K562 (cell line): Measurements from ENCODE around the gene SLCO2B1. TPM values are rescaled to one million over a fixed set of nuclear protein-coding genes. Genes with fewer than 3 reads are reported as not detected.
A peak's percentile ranks its signal among the peaks of the same experiment; 100 is the strongest.

Source experiments
- CBX8 ChIP-seq: fragments of 200-600 bp; sonication (generic); IDR thresholded peaks from 2 replicates; pipeline ENCODE4 v1.6.1; 2012; ENCODE audit warnings: borderline replicate concordance, mixed run types, low read depth, mild to moderate bottlenecking, moderate library complexity, mixed read lengths, low read length, control low read depth, inconsistent platforms; ENCODE audit not compliant: poor library complexity, severe bottlenecking; ENCODE audit errors: extremely low read depth
- CC2D1A ChIP-seq: fragments of 450-650 bp; IDR thresholded peaks from 2 replicates; pipeline ENCODE4 v1.6.1; 2017; ENCODE audit warnings: mild to moderate bottlenecking
- CXXC5 ChIP-seq: fragments of 250-450 bp; sonication (Bioruptor Pico); IDR thresholded peaks from 2 replicates; pipeline ENCODE4 v1.8.0; 2022; ENCODE audit warnings: inconsistent platforms, mild to moderate bottlenecking, moderate library complexity
- HEY1 ChIP-seq: fragments of 250-450 bp; sonication (Bioruptor Pico); IDR thresholded peaks from 2 replicates; pipeline ENCODE4 v1.5.0; 2020; ENCODE audit warnings: mild to moderate bottlenecking, moderate library complexity, borderline replicate concordance
- HMGN3 ChIP-seq: IDR thresholded peaks from 2 replicates; pipeline ENCODE4 v1.6.1; 2011; ENCODE audit warnings: borderline replicate concordance, low read depth, mild to moderate bottlenecking, mixed read lengths, low read length; ENCODE audit not compliant: insufficient read length; ENCODE audit errors: extremely low read depth
- KAT7 ChIP-seq: sonication (generic); formaldehyde crosslinking; IDR thresholded peaks from 2 replicates; pipeline ENCODE4 v1.8.0; 2022; ENCODE audit warnings: missing genetic modification reagents, mild to moderate bottlenecking, borderline replicate concordance
- MAFK ChIP-seq: IDR thresholded peaks from 2 replicates; pipeline ENCODE4 v1.6.1; 2011; ENCODE audit warnings: low read length, improper control_type of control experiment
- NONO ChIP-seq, 2 experiments: fragments of 200-400 bp in 1 of 2; fragments of 450-650 bp in 1 of 2; formaldehyde crosslinking in 1 of 2; IDR thresholded peaks; 2 replicates each; pipeline ENCODE4 v1.6.1; 2017; ENCODE audit warnings: low read depth in 2 of 2, mild to moderate bottlenecking in 2 of 2, moderate library complexity in 2 of 2, low read length in 1 of 2
- SMAD2 ChIP-seq: fragments of 150-350 bp; IDR thresholded peaks from 2 replicates; pipeline ENCODE4 v1.6.1; 2014; ENCODE audit warnings: low read depth, mild to moderate bottlenecking, low read length
- SMARCB1 ChIP-seq: IDR thresholded peaks from 2 replicates; pipeline ENCODE4 v1.6.1; 2011; ENCODE audit warnings: improper control_type of control experiment, low read depth; ENCODE audit not compliant: insufficient read length
- SNIP1 ChIP-seq: fragments of 450-650 bp; IDR thresholded peaks from 2 replicates; pipeline ENCODE4 v1.7.1; 2017; ENCODE audit warnings: low read depth, mild to moderate bottlenecking
- TEAD1 ChIP-seq, 2 experiments: fragments of 450-650 bp in 1 of 2; sonication (generic) in 1 of 2; formaldehyde crosslinking; IDR thresholded peaks; 2 replicates each; pipeline versions ENCODE4 v1.4.0 to v1.8.0; 2020 to 2022; ENCODE audit warnings: mild to moderate bottlenecking in 2 of 2, missing genetic modification reagents in 1 of 2
- ZNF174 ChIP-seq: fragments of 250-450 bp; sonication (Bioruptor Pico); IDR thresholded peaks from 2 replicates; pipeline ENCODE4 v1.4.0; 2020; ENCODE audit warnings: mild to moderate bottlenecking
- ZNF23 ChIP-seq: fragments of 250-450 bp; sonication (Bioruptor Pico); IDR thresholded peaks from 2 replicates; pipeline ENCODE4 v1.4.0; 2020; ENCODE audit warnings: mild to moderate bottlenecking
- ZNF263 ChIP-seq: sonication (generic); formaldehyde crosslinking; IDR thresholded peaks from 2 replicates; pipeline ENCODE4 v1.8.0; 2022; ENCODE audit warnings: mild to moderate bottlenecking, missing genetic modification reagents, borderline replicate concordance
- ZNF431 ChIP-seq: sonication (generic); formaldehyde crosslinking; IDR thresholded peaks from 2 replicates; pipeline ENCODE4 v1.8.0; 2022; ENCODE audit warnings: mild to moderate bottlenecking, missing genetic modification reagents
- polyA plus RNA-seq, 8 experiments: library from polyadenylated mRNA; depleted of rRNA in 4 of 8; stranded (reverse) in 5 of 8; unstranded in 3 of 8; fragments of >200 nt; fragmentation: Nextera tagmentation in 2 of 8; fragmentation: Illumina TruSeq in 1 of 8; extraction: Ambion mirVana in 2 of 8; extraction: Trizol in 1 of 8; gene quantifications; 2 replicates each; pipeline versions ENCODE4 v1.2.1 to v1.2.3, GENCODE V29; 2011 to 2014; ENCODE audit warnings: inconsistent platforms in 1 of 8, missing spikeins in 1 of 8
- total RNA-seq, 7 experiments: library from RNA; depleted of rRNA in 6 of 7; stranded (reverse); fragments of >200 nt in 6 of 7; fragmentation: Illumina TruSeq in 2 of 7; extraction: Trizol in 2 of 7; gene quantifications; 2 replicates each; pipeline versions ENCODE4 v1.2.1 to v1.2.3, GENCODE V29; 2011 to 2021; ENCODE audit warnings: low replicate concordance in 1 of 7
- TF ChIP-seq, protein P1 (sequence below): fragments of 450-650 bp; IDR thresholded peaks from 2 replicates; pipeline ENCODE4 v1.6.1; 2017; ENCODE audit warnings: antibody characterized with exemption, mild to moderate bottlenecking
- TF ChIP-seq, protein P2 (sequence below), 2 experiments: fragments of 450-650 bp; IDR thresholded peaks; 2 replicates each; pipeline ENCODE4 v1.6.1; 2016
- TF ChIP-seq, protein P3 (sequence below): fragments of 250-450 bp; sonication (Bioruptor Pico); IDR thresholded peaks from 2 replicates; pipeline ENCODE4 v1.4.0; 2020; ENCODE audit warnings: borderline replicate concordance

SLCO2B1 gene
- total and polyA plus RNA-seq, 9 of the 15 experiments (the other 6 are each of a cell fraction or from before 2014, with no cell fraction given), result 0.70 to 14.7 (median 7.6) TPM

DNA sequence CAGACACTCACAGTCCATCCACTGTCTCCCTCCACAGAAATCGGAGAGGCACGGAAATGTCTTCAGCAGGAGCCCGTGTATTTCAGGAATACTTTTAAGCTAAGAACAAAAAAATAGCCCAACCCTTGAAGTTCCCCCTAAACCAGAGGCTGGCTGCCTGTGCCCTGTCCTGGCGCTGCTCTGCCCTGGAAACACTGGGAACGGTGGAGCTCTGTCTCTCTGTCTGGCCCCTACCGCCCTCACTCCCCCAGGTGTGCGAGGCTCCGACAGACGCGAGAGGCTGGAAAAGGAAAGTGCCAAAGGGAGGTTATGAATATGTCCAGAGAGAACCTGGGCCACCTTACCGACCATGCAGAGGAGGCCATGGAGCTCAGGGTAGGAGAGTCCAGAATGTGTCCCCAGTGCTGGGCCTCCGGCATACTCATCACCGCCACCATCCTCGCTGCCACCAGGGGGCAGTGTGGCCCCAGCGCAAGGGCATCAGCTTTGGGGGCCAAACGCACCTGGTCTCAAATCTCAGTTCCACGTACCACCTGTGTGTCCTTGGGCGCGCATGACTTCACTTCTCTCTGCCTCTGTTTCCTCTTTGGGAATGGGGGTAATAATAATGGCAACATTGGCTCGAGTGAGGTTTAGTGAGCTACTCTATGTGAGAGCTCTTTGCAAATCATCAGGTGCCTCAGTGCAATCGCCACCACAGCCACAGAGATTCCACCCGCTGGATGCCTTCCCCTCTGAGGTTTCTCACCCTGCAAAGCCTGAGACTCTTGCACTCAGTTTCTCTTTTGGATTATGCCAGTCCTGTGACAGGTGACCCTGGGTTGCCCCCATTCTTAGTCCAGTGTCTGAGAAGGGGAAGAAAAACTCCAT lies 10.4 kb upstream of the SLCO2B1 start (continued):
- TF ChIP-seq CBX8, result no peak
- TF ChIP-seq TEAD1 (CRISPR knock-in tag; IDR thresholded peaks at IDR 0.05), result no peak
- no peak for TF ChIP-seq HMGN3
- no peak for TF ChIP-seq SMAD2
- no peak for TF ChIP-seq MAFK
- TF ChIP-seq CXXC5 (CRISPR knock-in tag), result peak; percentile 33; the same call in 1 of the 2 replicates
- TF ChIP-seq, protein P1, sequence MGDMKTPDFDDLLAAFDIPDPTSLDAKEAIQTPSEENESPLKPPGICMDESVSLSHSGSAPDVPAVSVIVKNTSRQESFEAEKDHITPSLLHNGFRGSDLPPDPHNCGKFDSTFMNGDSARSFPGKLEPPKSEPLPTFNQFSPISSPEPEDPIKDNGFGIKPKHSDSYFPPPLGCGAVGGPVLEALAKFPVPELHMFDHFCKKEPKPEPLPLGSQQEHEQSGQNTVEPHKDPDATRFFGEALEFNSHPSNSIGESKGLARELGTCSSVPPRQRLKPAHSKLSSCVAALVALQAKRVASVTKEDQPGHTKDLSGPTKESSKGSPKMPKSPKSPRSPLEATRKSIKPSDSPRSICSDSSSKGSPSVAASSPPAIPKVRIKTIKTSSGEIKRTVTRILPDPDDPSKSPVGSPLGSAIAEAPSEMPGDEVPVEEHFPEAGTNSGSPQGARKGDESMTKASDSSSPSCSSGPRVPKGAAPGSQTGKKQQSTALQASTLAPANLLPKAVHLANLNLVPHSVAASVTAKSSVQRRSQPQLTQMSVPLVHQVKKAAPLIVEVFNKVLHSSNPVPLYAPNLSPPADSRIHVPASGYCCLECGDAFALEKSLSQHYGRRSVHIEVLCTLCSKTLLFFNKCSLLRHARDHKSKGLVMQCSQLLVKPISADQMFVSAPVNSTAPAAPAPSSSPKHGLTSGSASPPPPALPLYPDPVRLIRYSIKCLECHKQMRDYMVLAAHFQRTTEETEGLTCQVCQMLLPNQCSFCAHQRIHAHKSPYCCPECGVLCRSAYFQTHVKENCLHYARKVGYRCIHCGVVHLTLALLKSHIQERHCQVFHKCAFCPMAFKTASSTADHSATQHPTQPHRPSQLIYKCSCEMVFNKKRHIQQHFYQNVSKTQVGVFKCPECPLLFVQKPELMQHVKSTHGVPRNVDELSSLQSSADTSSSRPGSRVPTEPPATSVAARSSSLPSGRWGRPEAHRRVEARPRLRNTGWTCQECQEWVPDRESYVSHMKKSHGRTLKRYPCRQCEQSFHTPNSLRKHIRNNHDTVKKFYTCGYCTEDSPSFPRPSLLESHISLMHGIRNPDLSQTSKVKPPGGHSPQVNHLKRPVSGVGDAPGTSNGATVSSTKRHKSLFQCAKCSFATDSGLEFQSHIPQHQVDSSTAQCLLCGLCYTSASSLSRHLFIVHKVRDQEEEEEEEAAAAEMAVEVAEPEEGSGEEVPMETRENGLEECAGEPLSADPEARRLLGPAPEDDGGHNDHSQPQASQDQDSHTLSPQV, result no peak
- TF ChIP-seq SNIP1, result no peak
- no peak for TF ChIP-seq ZNF174 (CRISPR knock-in tag)
- no peak for TF ChIP-seq ZNF431 (CRISPR knock-in tag)
- no peak for TF ChIP-seq KAT7 (CRISPR knock-in tag)
- TF ChIP-seq, protein P2, sequence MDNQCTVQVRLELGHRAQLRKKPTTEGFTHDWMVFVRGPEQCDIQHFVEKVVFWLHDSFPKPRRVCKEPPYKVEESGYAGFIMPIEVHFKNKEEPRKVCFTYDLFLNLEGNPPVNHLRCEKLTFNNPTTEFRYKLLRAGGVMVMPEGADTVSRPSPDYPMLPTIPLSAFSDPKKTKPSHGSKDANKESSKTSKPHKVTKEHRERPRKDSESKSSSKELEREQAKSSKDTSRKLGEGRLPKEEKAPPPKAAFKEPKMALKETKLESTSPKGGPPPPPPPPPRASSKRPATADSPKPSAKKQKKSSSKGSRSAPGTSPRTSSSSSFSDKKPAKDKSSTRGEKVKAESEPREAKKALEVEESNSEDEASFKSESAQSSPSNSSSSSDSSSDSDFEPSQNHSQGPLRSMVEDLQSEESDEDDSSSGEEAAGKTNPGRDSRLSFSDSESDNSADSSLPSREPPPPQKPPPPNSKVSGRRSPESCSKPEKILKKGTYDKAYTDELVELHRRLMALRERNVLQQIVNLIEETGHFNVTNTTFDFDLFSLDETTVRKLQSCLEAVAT (IDR thresholded peaks at IDR 0.05), result no peak
- TF ChIP-seq SMARCB1, result no peak
- peak; percentile 48; the same call in 1 of the 2 replicates for TF ChIP-seq CC2D1A
- no peak for TF ChIP-seq ZNF23
- no peak for TF ChIP-seq NONO (IDR thresholded peaks at IDR 0.05; ENCODE audit: low read depth in 2 of 2, low read length in 1 of 2)
- no peak for TF ChIP-seq HEY1 (CRISPR knock-in tag)
- no peak for TF ChIP-seq ZNF263 (CRISPR knock-in tag)
- TF ChIP-seq, protein P3, sequence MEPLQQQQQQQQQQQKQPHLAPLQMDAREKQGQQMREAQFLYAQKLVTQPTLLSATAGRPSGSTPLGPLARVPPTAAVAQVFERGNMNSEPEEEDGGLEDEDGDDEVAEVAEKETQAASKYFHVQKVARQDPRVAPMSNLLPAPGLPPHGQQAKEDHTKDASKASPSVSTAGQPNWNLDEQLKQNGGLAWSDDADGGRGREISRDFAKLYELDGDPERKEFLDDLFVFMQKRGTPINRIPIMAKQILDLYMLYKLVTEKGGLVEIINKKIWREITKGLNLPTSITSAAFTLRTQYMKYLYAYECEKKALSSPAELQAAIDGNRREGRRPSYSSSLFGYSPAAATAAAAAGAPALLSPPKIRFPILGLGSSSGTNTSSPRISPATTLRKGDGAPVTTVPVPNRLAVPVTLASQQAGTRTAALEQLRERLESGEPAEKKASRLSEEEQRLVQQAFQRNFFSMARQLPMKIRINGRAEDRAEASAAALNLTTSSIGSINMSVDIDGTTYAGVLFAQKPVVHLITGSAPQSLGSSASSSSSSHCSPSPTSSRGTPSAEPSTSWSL (CRISPR knock-in tag), result no peak
